Hepatocyte (in vitro differentiated cells): Measurements from ENCODE around the gene FCMR. TPM values are rescaled to one million over a fixed set of nuclear protein-coding genes. Genes with fewer than 3 reads are reported as not detected.

Experiments used
- DNase-seq: peaks from one replicate; pipeline ENCODE4 v3.0.0-alpha.2; 2016; ENCODE audit warnings: low spot score
- H2AFZ ChIP-seq: fragments of 200-600 bp; sonication (generic); 2 replicates; pipeline ENCODE4 v1.6.0; 2016; ENCODE audit warnings: antibody characterized with exemption, mild to moderate bottlenecking
- H3K27ac ChIP-seq: fragments of 200-600 bp; sonication (generic); 2 replicates; pipeline ENCODE4 v1.5.1; 2016; ENCODE audit warnings: mild to moderate bottlenecking
- H3K27me3 ChIP-seq: fragments of 200-600 bp; sonication (generic); 2 replicates; pipeline ENCODE4 v1.6.1; 2016
- H3K36me3 ChIP-seq: fragments of 200-600 bp; sonication (generic); replicated peaks from 2 replicates; pipeline ENCODE4 v1.5.1; 2016; ENCODE audit warnings: low read depth; ENCODE audit not compliant: insufficient read depth
- H3K4me1 ChIP-seq: fragments of 200-600 bp; sonication (generic); 2 replicates; pipeline ENCODE4 v1.5.1; 2016; ENCODE audit warnings: mild to moderate bottlenecking, moderate library complexity; ENCODE audit not compliant: insufficient read depth
- H3K4me2 ChIP-seq: fragments of 200-600 bp; sonication (generic); 2 replicates; pipeline ENCODE4 v1.6.0; 2016
- H3K4me3 ChIP-seq: fragments of 200-600 bp; sonication (generic); 2 replicates; pipeline ENCODE4 v1.5.1; 2016; ENCODE audit warnings: mild to moderate bottlenecking
- H3K79me2 ChIP-seq: fragments of 200-600 bp; sonication (generic); 2 replicates; pipeline ENCODE4 v1.6.0; 2017; ENCODE audit warnings: mild to moderate bottlenecking
- H3K9me2 ChIP-seq: fragments of 200-600 bp; sonication (generic); replicated peaks from 2 replicates; pipeline ENCODE4 v1.6.0; 2017; ENCODE audit warnings: mild to moderate bottlenecking; ENCODE audit not compliant: insufficient read depth
- H3K9me3 ChIP-seq: fragments of 200-600 bp; sonication (generic); 2 replicates; pipeline ENCODE4 v1.5.1; 2016; ENCODE audit warnings: low read depth, mild to moderate bottlenecking
- H4K20me1 ChIP-seq: fragments of 200-600 bp; sonication (generic); 2 replicates; pipeline ENCODE4 v1.6.0; 2016; ENCODE audit warnings: mild to moderate bottlenecking; ENCODE audit not compliant: insufficient read depth, poor library complexity, severe bottlenecking
- EZH2 ChIP-seq: fragments of 200-600 bp; sonication (generic); IDR thresholded peaks from 2 replicates; pipeline ENCODE4 v1.6.1; 2016; ENCODE audit warnings: antibody characterized with exemption, mild to moderate bottlenecking, borderline replicate concordance
- EZH2phosphoT487 ChIP-seq: fragments of 200-600 bp; sonication (generic); IDR thresholded peaks from one replicate; pipeline ENCODE4 v1.6.1; 2018; ENCODE audit warnings: antibody characterized with exemption, mild to moderate bottlenecking, low read depth, moderate library complexity; ENCODE audit not compliant: unreplicated experiment, severe bottlenecking
- WGBS: methylation state at CpG from one replicate; pipeline ENCODE4 v1.1.6; 2016; ENCODE audit warnings: low lambda C conversion rate; ENCODE audit errors: missing lambda C conversion rate; 5-methylcytosine and 5-hydroxymethylcytosine counted together
- polyA plus RNA-seq: library from polyadenylated mRNA; unstranded; fragments of >200 nt; fragmentation: Nextera tagmentation; extraction: Ambion mirVana; gene quantifications from 2 replicates; pipeline ENCODE4 v1.2.1, GENCODE V29; 2016
- total RNA-seq: library from RNA; depleted of rRNA; stranded (reverse); fragments of >200 nt; gene quantifications from 2 replicates; pipeline ENCODE4 v1.2.3, GENCODE V29; 2014
- TF ChIP-seq, protein P1 (sequence below): fragments of 200-600 bp; sonication (generic); IDR thresholded peaks from 2 replicates; pipeline ENCODE4 v1.5.1; 2016; ENCODE audit warnings: antibody characterized with exemption, mild to moderate bottlenecking; ENCODE audit not compliant: poor library complexity

Gene FCMR
- total and polyA plus RNA-seq, 2 experiments from 2014 or later = 0.71 to 0.97 TPM

DNA sequence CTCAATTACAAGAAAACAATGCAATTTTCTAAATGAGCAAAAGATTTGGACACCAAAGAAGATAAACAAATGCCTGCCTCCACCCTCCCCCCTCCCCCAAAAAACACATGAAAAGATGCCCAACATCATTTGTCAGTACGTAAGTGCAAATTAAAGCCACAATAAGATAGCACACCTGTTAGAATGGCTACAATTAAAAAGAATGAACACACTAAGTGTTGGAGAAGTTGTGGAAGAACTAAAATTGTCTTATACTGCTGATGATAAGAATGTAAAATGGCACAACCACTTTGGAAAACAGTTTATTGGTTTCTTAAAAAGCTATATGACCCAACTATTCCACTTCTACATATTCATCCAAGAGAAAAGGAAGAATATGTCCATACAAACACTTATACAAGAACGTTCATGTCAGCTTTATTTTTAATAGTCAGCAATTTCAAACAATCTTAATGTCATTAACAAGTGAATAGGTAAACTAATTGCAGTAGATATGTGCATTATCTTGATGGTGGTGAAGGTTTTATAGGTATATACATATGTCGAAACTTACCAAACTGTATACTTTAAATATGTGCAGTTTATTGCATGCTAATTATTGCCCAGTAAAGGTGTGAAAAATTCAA lies 45.9 kb downstream of the FCMR start:
- Histone ChIP-seq H3K27ac (no peak overlapping the region), H3K4me1 (no peaks in the 10 kb centered on the region), H4K20me1 (no peaks in the 10 kb centered on the region), H3K4me3 (no peak overlapping the region), H3K27me3 (no peaks in the 10 kb centered on the region), H3K9me2 (no peaks in the 10 kb centered on the region), H3K79me2 (no peaks in the 10 kb centered on the region), H3K9me3 (peaks cover 7% of the 10 kb centered on the region), H3K4me2 (no peak overlapping the region), H3K36me3 (no peaks in the 10 kb centered on the region), H2AFZ (no peak overlapping the region)
- no peak for DNase-seq
- WGBS = 81% methylated on average over 3 of the region's 3 CpGs
- TF ChIP-seq EZH2phosphoT487 (no peak), EZH2 (no peak)
- TF ChIP-seq, protein P1, sequence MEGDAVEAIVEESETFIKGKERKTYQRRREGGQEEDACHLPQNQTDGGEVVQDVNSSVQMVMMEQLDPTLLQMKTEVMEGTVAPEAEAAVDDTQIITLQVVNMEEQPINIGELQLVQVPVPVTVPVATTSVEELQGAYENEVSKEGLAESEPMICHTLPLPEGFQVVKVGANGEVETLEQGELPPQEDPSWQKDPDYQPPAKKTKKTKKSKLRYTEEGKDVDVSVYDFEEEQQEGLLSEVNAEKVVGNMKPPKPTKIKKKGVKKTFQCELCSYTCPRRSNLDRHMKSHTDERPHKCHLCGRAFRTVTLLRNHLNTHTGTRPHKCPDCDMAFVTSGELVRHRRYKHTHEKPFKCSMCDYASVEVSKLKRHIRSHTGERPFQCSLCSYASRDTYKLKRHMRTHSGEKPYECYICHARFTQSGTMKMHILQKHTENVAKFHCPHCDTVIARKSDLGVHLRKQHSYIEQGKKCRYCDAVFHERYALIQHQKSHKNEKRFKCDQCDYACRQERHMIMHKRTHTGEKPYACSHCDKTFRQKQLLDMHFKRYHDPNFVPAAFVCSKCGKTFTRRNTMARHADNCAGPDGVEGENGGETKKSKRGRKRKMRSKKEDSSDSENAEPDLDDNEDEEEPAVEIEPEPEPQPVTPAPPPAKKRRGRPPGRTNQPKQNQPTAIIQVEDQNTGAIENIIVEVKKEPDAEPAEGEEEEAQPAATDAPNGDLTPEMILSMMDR = no peak

DNA sequence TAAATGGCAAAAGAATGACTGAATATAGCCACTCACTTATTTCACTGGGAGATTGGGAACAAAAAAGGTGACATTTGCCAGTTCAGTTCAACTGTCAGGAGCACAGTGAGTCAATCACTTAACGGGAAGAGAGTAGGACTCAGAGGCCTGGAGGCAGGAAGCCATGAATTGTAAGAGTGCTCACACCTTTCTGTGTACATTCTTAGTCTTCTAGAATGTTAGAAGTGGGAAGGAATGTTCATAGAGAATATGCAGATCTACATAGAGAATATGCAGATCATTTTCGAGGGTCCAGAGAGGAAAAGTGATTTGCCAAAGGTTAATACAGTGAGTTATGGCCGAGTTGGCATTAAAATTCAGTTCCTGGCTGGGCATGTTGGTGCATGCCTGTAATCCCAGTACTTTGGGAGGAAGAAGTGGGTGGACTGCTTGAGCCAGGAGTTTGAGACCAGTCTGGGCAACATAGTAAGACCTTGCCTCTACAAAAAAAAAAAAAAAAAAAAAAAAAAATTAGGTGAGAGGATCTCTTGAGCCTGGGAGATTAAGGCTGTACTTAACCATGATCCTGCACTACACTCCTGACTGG lies 48.0 kb downstream of the FCMR start:
- Histone ChIP-seq H3K4me3 (no peak overlapping the region), H3K4me2 (no peak overlapping the region), H3K27ac (no peak overlapping the region), H3K36me3 (no peaks in the 10 kb centered on the region), H2AFZ (no peak overlapping the region), H3K4me1 (no peaks in the 10 kb centered on the region), H3K9me3 (peaks cover 7% of the 10 kb centered on the region), H3K9me2 (no peaks in the 10 kb centered on the region), H4K20me1 (no peaks in the 10 kb centered on the region), H3K27me3 (no peaks in the 10 kb centered on the region), H3K79me2 (no peaks in the 10 kb centered on the region)
- 77% methylated on average over 3 of the region's 3 CpGs for WGBS
- no peak for DNase-seq
- no peak for TF ChIP-seq EZH2
- TF ChIP-seq, protein P1 = no peak
- TF ChIP-seq EZH2phosphoT487 = no peak

DNA sequence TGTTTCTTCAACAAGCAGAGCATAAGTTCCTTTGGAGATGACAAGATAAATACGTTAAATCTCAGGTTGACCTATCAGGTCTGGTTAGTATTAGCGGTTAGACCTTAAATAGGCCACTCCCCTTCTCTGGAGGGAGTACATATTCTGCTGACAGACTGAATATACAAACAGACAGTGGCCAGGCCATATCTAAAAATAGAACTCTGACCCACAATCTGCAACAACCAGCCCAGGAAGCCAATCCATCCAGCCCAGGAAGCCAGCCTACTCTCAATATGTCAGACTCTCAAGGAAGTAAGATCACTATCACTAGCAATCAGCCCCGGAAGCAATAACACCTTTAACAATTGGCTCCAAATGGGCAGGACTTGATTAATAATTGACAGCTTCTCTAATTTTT lies 49.6 kb downstream of the FCMR start:
- no peaks in the 10 kb centered on the region for H3K4me1 ChIP-seq
- no peak overlapping the region for H3K4me3 ChIP-seq
- H4K20me1 ChIP-seq = no peaks in the 10 kb centered on the region
- H3K9me3 ChIP-seq = no peaks in the 10 kb centered on the region
- peaks cover 12% of the 10 kb centered on the region for H3K27me3 ChIP-seq
- H2AFZ ChIP-seq = no peak overlapping the region
- H3K9me2 ChIP-seq = no peaks in the 10 kb centered on the region
- no peaks in the 10 kb centered on the region for H3K36me3 ChIP-seq
- DNase-seq = no peak
- H3K79me2 ChIP-seq = no peaks in the 10 kb centered on the region
- H3K4me2 ChIP-seq = no peak overlapping the region
- H3K27ac ChIP-seq = no peak overlapping the region
- no peak for TF ChIP-seq EZH2phosphoT487
- no peak for TF ChIP-seq EZH2
- TF ChIP-seq, protein P1 = no peak
- WGBS = 60% methylated on average over 3 of the region's 3 CpGs
